T-helper 1 cell treated with Interleukin-12 subunit alpha and Interleukin-12 subunit beta and Interleukin-4 antibody, amounts not matched to agents 30 μg/mL and 1 μg/mL, for 36 hours (primary cell): ENCODE measurements around the gene CFAP61.

Experiments used
- H3K27ac Mint-ChIP-seq: one replicate; pipeline ENCODE4 v1.8.0; 2021; ENCODE audit warnings: mild to moderate bottlenecking, mixed read lengths
- H3K27me3 Mint-ChIP-seq: one replicate; pipeline ENCODE4 v1.8.0; 2021; ENCODE audit warnings: low read depth, mixed read lengths
- H3K36me3 Mint-ChIP-seq: one replicate; pipeline ENCODE4 v1.8.0; 2021; ENCODE audit warnings: low read depth, mixed read lengths
- H3K4me1 Mint-ChIP-seq: one replicate; pipeline ENCODE4 v1.8.0; 2021; ENCODE audit warnings: low read depth, mixed read lengths
- H3K4me3 Mint-ChIP-seq: one replicate; pipeline ENCODE4 v1.8.0; 2021; ENCODE audit warnings: mild to moderate bottlenecking, moderate library complexity, mixed read lengths
- H3K9me3 Mint-ChIP-seq: one replicate; pipeline ENCODE4 v1.8.0; 2021; ENCODE audit warnings: mixed read lengths

Gene CFAP61

DNA sequence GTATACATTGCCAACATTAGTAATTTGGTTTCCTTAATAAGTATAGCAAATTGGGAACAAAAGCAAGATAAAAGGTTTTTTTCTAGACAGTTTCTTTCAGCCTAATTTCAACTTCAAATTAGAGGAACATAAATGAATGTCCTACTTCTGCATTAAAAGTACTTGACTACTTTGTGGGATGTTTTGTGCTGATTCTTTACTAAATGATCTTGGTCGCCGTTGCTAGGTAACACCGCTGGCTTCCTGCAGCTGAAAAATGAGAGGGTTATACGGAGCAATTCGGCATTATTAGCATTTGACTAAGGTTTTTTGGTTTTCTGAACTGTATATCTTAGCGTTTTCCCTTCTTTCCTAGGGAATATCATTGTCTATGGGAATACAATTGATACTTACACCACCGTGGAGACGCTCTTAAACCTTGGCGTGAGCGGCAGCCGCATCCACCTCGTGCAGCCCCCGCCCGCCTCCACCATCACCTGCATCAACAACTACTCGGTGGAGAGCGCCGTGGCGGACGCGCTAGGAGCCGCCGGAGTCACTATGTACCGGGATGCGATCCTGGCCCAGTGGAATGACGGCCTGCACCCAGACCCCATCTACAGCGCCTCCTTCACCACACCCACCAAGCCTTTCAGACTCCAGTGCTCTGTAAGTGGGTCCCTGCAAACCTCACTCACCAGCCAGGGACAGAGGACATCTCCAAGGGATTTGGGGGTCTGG lies 224.6 kb downstream of the CFAP61 start:
- H3K4me1 Mint-ChIP-seq: no peaks in the 10 kb centered on the region
- H3K4me3 Mint-ChIP-seq: no peak overlapping the region
- H3K9me3 Mint-ChIP-seq: no peaks in the 10 kb centered on the region
- H3K27ac Mint-ChIP-seq: no peak overlapping the region
- H3K36me3 Mint-ChIP-seq: no peaks in the 10 kb centered on the region
- peaks cover 15% of the 10 kb centered on the region for H3K27me3 Mint-ChIP-seq

DNA sequence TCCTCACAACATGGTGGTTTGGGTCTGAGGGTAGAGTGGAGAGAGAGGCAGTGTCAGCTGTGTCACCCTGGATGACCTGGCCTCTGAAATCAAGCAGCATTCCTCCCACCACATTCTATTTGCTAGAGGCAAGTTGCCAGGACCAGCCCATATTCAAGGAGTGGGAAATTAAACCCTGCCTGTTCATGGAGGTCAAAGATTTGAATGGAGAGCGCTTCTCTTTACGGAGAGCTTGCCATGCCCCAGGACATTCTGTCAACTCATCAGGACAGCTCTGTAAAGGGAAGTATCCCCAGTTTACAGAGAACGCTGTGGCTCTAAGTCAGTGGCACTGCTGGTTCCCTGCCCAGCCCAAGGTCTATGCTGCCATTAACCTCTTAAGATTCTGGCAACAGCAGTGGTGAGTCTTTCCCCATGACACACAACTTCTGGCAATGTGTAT lies 225.6 kb downstream of the CFAP61 start:
- Mint-ChIP-seq H3K4me1 (no peaks in the 10 kb centered on the region), H3K36me3 (no peaks in the 10 kb centered on the region), H3K4me3 (no peak overlapping the region), H3K27ac (no peak overlapping the region), H3K27me3 (peaks cover 15% of the 10 kb centered on the region), H3K9me3 (no peaks in the 10 kb centered on the region)

DNA sequence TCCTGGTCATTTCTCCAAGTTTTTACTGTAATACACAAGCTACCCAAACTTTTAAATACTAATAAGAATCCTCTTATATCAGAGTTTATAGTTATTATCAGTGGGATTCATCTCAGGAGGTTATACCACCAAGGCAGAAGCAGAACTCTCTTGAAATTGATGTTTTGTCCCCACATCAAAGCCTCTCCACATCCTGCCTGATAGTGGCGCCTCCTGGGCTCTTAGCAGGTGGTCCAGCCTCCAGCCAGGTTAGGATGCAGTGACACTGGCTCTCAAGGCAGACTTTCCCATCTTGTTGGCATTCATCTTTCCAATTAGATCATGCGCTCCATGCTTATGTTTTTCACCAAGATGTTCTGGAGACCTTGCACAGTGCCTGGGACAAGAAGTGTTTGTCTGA lies 233.7 kb downstream of the CFAP61 start:
- no peaks in the 10 kb centered on the region for H3K27me3 Mint-ChIP-seq
- H3K27ac Mint-ChIP-seq: no peak overlapping the region
- H3K9me3 Mint-ChIP-seq: no peaks in the 10 kb centered on the region
- H3K36me3 Mint-ChIP-seq: no peaks in the 10 kb centered on the region
- H3K4me3 Mint-ChIP-seq: no peak overlapping the region
- no peaks in the 10 kb centered on the region for H3K4me1 Mint-ChIP-seq

DNA sequence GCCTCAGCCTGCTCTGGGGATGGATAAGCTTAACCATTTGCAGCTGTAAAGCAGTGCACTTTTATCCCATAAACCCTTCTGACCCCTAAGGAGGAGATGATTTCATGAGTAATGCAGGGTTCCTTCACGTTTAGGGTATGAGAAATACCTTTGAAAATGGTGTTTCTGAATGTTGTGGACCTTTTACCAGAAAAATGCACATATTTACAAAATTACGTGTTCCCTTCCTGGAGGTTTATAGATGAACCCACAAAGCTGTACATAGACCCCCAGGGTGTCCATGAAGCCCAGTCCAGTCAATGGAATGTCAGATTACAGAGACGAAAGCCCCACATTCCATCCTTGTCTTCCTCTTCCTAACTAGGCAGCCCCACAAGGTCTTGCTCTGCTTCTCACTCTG lies 237.0 kb downstream of the CFAP61 start:
- Mint-ChIP-seq H3K27me3 (no peaks in the 10 kb centered on the region), H3K4me3 (no peak overlapping the region), H3K9me3 (no peaks in the 10 kb centered on the region), H3K27ac (no peak overlapping the region), H3K4me1 (no peaks in the 10 kb centered on the region), H3K36me3 (no peaks in the 10 kb centered on the region)

DNA sequence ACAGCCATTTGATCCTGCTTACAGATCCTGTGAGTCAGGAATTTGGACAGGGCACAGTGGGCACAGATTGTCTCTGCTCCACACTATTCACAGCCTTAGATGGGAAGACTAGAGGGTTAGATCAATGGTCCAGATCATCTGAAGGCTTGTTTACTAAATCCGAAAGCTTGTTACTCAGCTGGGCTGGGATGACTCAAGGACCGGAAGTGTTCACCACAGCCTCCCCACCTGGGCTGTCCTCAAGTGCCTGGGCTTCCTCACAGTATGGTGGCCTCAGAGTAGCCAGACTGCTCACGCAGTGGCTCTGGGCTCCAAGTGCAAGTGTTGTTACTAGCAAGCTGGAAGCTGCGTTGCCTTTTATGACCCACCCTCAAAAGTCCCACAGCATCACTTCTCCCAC lies 240.1 kb downstream of the CFAP61 start:
- no peaks in the 10 kb centered on the region for H3K36me3 Mint-ChIP-seq
- H3K27ac Mint-ChIP-seq: no peak overlapping the region
- no peaks in the 10 kb centered on the region for H3K4me1 Mint-ChIP-seq
- no peak overlapping the region for H3K4me3 Mint-ChIP-seq
- no peaks in the 10 kb centered on the region for H3K27me3 Mint-ChIP-seq
- no peaks in the 10 kb centered on the region for H3K9me3 Mint-ChIP-seq

DNA sequence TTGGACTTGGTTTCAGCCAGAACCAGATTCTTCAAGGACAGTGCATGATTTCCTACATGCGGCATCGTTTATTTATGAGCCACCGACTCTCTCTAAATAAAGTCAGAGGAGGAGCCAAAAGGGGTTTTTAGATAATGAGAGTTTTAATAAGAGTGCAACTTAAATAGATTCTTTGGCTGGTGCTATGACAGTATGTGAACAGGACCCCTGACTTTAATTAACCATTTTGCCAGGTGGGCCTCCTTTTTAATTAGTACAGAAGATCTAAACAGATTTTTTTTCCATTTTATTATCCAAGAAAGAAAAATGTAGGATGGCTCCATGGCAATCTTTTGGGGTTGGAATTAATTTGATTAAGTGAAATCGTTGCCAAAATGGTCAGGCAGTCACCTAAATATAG lies 240.8 kb downstream of the CFAP61 start:
- H3K36me3 Mint-ChIP-seq: no peaks in the 10 kb centered on the region
- no peak overlapping the region for H3K4me3 Mint-ChIP-seq
- H3K9me3 Mint-ChIP-seq: no peaks in the 10 kb centered on the region
- no peak overlapping the region for H3K27ac Mint-ChIP-seq
- no peaks in the 10 kb centered on the region for H3K4me1 Mint-ChIP-seq
- no peaks in the 10 kb centered on the region for H3K27me3 Mint-ChIP-seq

DNA sequence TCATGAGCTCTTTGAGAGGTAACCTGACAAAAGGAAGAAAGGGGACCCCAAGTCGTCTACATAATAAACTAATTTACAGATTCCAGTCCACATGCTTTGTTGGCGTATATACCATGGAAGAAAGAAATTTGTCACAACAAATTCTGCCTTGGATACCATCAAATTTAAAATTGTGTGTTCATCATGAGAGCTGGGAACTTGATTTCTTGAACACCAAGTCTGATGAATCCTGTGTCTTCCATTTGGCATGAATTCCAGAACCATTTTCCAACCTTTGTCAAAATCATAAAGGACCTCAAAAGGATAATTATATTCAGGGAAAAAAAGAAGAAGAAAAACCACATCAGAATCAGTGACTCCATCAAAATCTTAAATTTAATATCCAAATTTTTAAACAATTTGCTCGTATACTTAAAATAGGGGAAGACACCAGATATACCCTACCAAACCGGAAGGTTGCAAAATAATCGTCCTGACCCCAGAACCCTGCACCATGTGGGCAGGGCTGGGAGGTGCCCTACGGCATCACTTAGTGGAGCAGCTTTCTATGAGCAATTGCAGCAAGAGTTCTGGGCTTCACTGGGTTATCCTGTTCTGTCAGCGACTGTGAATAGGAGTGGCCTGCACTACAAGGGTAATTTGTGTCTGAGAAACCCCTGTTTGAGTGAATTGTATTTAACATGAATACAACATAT lies 241.5 kb downstream of the CFAP61 start:
- no peak overlapping the region for H3K27ac Mint-ChIP-seq
- no peaks in the 10 kb centered on the region for H3K36me3 Mint-ChIP-seq
- H3K4me3 Mint-ChIP-seq: no peak overlapping the region
- H3K9me3 Mint-ChIP-seq: no peaks in the 10 kb centered on the region
- H3K4me1 Mint-ChIP-seq: no peaks in the 10 kb centered on the region
- no peaks in the 10 kb centered on the region for H3K27me3 Mint-ChIP-seq

DNA sequence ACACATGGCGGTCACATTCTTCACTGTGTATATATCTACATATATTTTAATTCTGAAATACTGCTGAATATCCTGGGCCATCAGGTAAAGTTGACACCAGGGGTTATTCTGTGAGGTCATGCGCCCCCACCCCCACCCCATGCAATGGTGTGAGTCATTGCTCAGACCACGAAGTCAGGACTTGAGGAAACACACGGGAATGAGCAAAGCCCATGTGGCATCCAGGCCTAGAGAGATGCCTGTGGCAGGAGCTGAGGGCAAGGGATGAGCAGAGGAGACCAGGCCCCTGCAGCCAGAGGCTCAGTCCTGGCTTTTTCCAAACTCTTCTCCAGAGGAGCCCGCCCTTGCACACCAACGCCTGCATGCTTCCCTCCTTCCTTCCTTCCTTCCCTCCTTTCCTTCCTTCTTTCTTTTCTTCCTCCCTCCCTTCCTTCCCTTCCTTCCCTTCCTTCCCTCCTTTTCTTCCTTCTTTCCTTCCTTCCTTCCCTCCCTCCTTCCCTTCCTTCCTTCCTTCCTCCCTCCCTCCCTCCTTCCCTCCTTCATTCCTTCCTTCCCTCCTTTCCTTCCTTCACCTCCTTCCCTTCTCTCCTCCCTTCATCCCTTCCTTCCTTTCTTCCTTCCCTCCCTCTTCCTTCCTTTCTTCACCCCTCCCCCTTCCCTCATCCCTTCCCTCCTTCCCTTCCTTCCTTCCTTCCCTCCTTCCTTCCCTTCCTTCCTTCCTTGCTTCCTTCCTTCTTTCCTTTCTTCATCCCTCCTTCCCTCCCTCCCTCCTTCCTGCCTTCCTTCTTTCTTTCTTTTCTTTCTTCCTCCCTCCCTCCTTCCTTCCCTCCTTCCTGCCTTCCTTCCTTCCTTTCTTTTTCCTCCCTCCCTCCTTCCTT lies 243.5 kb downstream of the CFAP61 start:
- Mint-ChIP-seq H3K27ac (no peak overlapping the region), H3K4me1 (no peaks in the 10 kb centered on the region), H3K27me3 (no peaks in the 10 kb centered on the region), H3K9me3 (no peaks in the 10 kb centered on the region), H3K4me3 (no peak overlapping the region), H3K36me3 (no peaks in the 10 kb centered on the region)

DNA sequence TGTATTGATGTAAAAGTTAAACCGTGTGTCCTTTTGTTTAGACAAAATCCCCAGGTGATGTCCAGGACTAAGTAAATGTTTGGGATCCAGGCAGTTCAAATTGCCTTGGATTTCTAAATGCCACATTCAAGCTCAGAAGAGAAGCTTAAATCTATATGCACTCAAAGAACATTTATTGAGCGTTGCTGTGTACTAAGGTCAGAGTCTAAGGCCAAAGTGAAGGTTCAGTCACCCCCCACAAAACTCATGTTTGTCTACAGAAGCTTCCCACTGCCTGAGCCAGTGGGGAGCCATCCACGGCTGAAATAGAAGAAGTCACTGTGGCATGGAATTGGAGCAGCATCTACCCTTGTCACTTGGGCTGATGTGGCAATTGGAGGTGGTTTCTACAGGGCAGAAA lies 244.8 kb downstream of the CFAP61 start:
- no peaks in the 10 kb centered on the region for H3K27me3 Mint-ChIP-seq
- H3K27ac Mint-ChIP-seq: no peak overlapping the region
- no peaks in the 10 kb centered on the region for H3K4me1 Mint-ChIP-seq
- no peaks in the 10 kb centered on the region for H3K36me3 Mint-ChIP-seq
- no peak overlapping the region for H3K4me3 Mint-ChIP-seq
- H3K9me3 Mint-ChIP-seq: no peaks in the 10 kb centered on the region

DNA sequence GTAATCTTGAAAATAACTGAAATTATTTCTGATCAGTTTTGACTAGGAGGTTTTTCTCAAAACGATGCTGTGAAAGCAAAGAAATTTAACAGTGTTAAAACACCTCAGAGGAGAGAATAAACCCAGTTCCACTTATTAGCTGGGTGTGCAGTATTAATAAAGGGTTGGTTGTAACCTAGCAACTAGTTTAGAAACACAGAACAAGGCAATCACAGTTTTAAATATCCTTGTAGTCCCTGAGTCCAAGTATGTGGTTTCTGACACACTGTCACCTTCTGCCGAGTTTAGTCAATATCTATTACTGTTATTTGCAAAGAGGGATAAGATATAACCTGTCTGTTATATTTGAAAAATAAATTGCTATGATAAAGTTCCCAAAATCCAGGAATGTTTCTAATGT lies 245.4 kb downstream of the CFAP61 start:
- no peaks in the 10 kb centered on the region for H3K27me3 Mint-ChIP-seq
- no peaks in the 10 kb centered on the region for H3K9me3 Mint-ChIP-seq
- no peak overlapping the region for H3K4me3 Mint-ChIP-seq
- no peak overlapping the region for H3K27ac Mint-ChIP-seq
- no peaks in the 10 kb centered on the region for H3K4me1 Mint-ChIP-seq
- H3K36me3 Mint-ChIP-seq: no peaks in the 10 kb centered on the region

DNA sequence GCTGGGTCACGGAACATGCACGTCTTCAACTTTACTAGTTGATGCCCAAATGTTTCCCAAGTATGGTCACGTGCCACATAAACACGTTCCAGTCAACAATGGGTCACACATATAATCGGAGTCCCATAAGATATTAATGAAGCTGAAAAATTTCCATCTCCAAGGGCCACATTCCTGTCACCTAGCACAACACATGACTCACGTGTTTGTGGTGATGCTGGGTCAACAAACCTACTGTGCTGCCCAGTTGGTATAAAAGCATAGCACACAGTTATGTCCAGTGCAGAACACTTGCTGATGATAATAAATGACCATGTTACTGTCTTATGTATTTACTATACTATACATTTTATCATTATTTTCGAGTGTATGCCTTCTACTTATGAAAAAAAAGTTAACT lies 247.6 kb downstream of the CFAP61 start:
- no peaks in the 10 kb centered on the region for H3K4me1 Mint-ChIP-seq
- H3K4me3 Mint-ChIP-seq: no peak overlapping the region
- H3K36me3 Mint-ChIP-seq: no peaks in the 10 kb centered on the region
- no peaks in the 10 kb centered on the region for H3K9me3 Mint-ChIP-seq
- H3K27ac Mint-ChIP-seq: no peak overlapping the region
- H3K27me3 Mint-ChIP-seq: no peaks in the 10 kb centered on the region

DNA sequence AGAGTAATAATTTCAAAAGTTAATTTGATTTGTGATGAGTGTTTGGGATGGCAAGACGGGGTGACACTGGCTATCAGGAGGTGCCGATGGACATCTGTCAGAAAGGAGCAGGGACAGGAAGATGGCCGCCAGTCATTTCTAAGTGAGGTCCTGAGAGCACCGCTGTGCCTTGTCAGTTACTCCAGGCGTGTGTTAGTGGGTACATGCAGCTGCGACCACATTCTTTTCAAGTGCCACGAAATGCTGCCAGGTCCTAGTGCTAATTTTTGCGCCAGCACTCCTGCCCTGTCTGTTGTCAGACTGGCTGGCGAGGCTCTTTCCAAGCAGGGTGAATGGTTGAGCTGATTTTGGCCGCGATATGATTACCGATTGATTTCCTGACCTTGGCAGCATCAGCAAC lies 251.0 kb downstream of the CFAP61 start:
- no peaks in the 10 kb centered on the region for H3K9me3 Mint-ChIP-seq
- H3K36me3 Mint-ChIP-seq: no peaks in the 10 kb centered on the region
- H3K4me1 Mint-ChIP-seq: no peaks in the 10 kb centered on the region
- H3K27me3 Mint-ChIP-seq: no peaks in the 10 kb centered on the region
- H3K4me3 Mint-ChIP-seq: no peak overlapping the region
- no peak overlapping the region for H3K27ac Mint-ChIP-seq

DNA sequence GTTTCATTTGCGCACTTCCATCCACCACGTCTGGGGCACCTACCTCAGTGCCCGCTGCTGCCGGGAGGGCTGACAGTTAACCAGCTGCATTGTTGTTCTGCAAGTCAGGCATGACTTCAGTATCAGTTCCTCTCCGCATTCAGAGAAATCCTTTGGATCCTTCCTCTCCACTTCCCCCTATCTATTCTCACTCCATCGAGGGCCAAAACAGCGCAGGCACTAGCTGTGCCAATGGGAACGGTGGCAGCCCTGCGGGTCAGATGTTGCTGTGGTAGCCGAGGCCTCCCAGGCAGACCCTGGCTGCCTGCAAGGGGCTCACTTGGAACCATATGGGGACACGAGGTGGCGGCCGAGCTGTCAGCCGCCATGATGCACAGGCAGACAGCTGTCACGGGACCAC lies 251.4 kb downstream of the CFAP61 start:
- no peak overlapping the region for H3K27ac Mint-ChIP-seq
- no peaks in the 10 kb centered on the region for H3K27me3 Mint-ChIP-seq
- H3K9me3 Mint-ChIP-seq: no peaks in the 10 kb centered on the region
- no peak overlapping the region for H3K4me3 Mint-ChIP-seq
- H3K4me1 Mint-ChIP-seq: no peaks in the 10 kb centered on the region
- H3K36me3 Mint-ChIP-seq: no peaks in the 10 kb centered on the region

DNA sequence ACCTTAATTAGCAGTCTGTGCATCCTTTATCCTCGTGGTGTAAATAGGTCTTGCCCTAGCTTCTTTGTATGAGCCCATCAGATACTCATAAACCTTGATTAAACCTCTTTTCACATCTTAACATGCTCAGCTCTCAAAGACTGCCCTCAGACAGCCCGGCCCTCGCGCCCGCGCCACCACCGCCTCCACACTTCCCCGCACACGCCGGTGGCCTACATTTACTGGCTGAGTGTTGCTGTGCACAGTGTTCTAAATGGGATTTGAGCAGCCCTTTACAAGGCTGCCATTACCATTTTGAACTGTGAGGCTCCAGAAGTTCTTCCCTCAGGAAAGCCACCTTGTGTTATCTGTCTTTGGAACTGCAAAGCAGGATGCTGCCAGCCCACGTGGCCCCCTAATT lies 252.6 kb downstream of the CFAP61 start:
- Mint-ChIP-seq H3K9me3 (no peaks in the 10 kb centered on the region), H3K4me1 (no peaks in the 10 kb centered on the region), H3K27me3 (no peaks in the 10 kb centered on the region), H3K27ac (no peak overlapping the region), H3K36me3 (no peaks in the 10 kb centered on the region), H3K4me3 (no peak overlapping the region)

DNA sequence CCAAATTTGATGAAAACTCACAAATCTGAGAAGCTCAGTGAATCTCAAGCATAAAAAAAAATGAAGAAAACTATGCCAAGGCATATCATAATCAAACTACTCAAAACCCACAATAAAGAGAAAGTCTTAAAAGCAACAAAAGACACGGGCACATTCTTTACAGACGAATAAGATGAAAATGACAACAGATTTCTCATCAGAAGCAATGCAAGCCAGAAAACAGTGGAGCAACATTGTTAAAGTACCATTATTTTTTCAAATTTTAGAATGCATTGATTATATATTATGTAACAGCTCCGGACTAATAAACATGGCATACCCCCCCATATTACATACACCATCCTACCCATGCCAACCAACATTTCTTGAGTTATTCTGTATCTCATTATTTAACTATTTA lies 260.2 kb downstream of the CFAP61 start:
- Mint-ChIP-seq H3K9me3 (no peaks in the 10 kb centered on the region), H3K36me3 (no peaks in the 10 kb centered on the region), H3K4me3 (no peak overlapping the region), H3K27ac (no peak overlapping the region), H3K27me3 (no peaks in the 10 kb centered on the region), H3K4me1 (no peaks in the 10 kb centered on the region)
